Breast epithelium (tissue), 3 donors: ENCODE data around the gene CAMK1G.

ENCODE experiments used
- CTCF ChIP-seq, 3 donors: fragments of 450-650 bp; IDR thresholded peaks; one replicate each; pipeline ENCODE4 v1.5.1; 2016 to 2017; ENCODE audit warnings: antibody characterized with exemption in 3 of 3, mild to moderate bottlenecking in 3 of 3, moderate library complexity in 3 of 3
- POLR2AphosphoS5 ChIP-seq, 3 donors: sonication (generic); formaldehyde crosslinking; IDR thresholded peaks; one replicate each; pipeline ENCODE4 v1.6.1; 2017; ENCODE audit warnings: antibody characterized with exemption in 3 of 3

- no peak for TF ChIP-seq CTCF (IDR thresholded peaks at IDR 0.05)
- TF ChIP-seq POLR2AphosphoS5 (IDR thresholded peaks at IDR 0.05) = no peak
Measured at GRCh38 chr1:209616366-209617046, 33.0 kb downstream of the CAMK1G start.
